ENCODE data around the gene GSN. TPM values are rescaled to one million over a fixed set of nuclear protein-coding genes. Genes with fewer than 3 reads are reported as not detected.

The GSN gene
- total RNA-seq, 1 donor from 2014 or later = 824 TPM

DNA sequence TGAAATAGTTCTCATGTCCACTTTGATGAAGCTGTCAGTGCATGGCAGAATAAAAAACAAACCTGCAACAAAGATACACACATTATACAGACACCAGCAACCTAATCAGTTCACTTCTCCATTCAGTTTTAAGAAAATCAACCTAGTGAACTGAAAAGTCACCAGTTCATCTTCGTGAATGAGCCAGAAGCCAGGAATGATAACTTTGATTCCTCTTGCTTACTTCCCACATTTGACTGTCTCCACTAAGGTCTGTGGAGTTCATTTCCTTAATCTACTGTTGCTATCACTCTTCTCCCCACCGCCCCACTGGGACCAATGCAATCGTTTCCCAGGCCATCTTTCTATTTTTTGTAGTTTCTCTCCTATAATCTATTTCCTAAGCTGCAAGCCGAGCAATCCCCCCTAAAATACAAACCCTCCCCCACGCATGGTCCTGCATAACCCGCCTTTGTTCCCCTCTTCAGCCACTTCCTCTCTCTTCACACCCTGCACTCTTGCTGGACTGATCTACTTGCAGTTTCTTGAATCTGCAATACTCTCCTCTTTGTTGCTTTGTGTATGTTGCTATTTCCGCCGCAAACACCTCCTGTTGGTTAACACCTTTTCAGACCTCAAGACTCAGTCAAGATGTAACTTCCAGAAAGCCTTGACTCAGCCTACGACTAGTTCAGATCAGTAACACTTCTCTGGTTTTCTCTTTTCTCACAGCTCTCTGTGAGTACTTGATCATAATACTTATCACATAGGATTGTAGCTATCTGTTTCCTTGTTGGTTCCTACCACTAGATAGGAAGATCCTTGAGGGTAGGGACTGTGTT, 85.5 kb downstream of the GSN start:
- no peak for DNase-seq

- no peak for DNase-seq
Observed at GRCh38 chr9:121354141-121354540, 86.2 kb downstream of the GSN start.

DNA sequence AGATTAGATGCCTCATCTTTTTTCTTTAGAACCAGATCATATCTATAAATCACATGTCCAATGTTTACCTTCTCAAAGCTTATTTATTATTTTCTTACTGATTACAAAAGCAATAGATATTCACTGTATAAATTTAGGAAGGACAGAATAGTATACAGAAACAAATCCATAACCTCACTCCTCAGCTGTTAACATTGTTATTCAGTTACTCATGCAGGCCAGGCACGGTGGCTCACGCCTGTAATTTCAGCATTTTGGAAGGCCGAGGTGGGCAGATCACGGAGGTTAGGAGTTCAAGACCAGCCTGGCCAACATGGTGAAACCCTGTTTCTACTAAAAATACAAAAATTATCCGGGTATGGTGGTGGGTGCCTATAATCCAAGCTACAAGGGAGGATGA, 86.8 kb downstream of the GSN start:
- no peak for DNase-seq

- DNase-seq = no peak
Observed at GRCh38 chr9:121357011-121357410, 89.0 kb downstream of the GSN start.

GRCh38 chr9:121358751-121359150, 90.8 kb downstream of the GSN start:
- no peak for DNase-seq

DNA sequence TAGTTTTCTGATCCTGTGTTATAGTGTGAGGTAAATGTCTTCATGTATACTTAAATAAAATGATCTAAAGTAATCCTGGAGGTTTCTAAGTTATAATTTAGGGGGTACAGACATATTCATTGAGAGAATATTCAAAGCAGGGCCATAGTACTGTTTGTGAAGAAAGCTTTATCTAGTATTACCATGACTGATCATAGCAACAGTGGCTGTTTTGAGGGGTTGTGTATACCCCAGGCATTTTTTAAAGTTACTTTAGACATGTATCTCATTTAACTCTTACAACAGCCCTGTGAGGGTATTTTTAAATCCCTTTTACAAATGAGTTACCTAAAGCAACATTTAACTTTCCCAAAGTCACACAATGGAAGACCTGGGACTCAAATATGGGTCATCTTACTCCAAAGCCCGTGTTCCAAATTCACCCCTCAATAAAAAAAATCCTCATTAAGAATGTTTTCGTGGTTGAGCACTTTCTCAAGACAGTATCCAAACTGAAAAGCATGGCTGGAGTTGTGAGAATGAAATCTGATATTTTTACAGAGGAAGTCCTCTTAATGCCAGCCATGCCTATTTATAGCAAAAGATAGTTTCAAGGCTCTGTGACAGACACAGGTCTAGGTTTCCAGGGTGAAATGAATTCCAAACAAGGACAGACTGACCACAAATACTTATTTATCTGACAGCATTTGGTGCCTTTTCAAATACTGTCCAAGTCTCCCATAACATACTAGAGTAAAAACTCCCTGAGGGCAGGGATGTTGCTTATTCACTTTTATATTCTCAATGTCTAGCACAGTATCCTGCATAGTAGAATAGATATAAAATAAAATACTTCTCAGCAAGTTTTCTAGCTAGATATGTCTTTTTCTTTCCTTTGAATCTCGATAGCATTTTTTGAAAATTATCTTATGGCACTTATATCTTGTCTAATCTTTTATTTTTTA, 91.7 kb downstream of the GSN start:
- DNase-seq = peak; percentile 39

DNA sequence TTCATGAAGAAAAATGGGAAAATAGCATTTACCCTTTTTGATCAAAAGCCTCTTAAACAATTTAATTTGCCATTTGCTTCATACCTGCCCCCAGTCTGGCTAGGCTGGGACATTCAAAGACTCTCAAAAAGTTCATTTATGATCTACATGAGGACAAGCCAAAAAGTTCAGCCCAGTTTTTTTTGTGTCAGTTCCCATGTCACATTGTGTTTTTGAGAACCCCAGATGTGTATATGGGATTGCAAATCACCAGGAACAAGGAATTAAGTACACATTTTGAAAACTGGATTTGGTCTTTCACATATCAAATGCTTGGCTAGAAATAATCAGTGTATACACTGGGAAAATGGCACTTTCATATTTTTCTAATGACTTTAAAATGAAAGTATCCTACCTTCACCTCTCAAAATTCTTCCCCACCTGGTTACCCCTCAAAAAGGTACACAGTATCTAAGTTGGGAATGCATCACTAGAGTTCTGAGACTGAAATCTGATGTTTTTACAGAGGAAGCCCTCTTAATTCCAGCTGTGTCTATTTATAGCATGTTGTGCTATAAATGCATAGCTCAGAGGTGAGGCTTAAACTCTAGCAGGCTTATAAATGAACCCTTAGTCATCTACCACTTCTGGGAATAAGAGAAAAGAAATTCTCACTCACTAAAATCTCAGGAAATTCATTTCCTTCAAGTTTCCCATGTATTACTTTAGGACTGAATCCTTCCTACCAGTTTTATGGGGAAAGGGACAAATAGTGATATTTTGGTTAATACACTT, 92.8 kb downstream of the GSN start:
- DNase-seq = peak; percentile 76

GRCh38 chr9:121362813-121363621, 95.1 kb downstream of the GSN start:
- DNase-seq = peak; percentile 38

- DNase-seq = no peak
Observed at GRCh38 chr9:121363622-121363961, 95.6 kb downstream of the GSN start.

DNA sequence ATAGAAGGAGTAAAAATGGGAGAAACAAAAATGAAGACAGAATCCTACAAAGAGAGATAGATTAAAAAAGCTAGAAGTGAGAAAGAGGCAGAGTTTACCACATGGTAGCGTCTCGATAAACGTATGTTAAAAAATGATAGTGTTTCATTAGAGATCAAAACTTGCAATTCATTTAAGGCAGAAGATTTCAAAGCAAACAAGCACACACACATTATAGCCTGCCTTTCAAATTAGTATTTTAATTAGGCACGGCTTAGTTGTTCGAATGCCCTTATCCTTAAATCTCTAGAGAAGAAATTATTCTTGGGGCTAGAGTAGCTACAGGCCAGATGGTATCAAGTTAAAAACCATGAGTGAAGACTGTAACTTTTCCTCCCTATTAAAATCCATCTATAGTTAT, 96.1 kb downstream of the GSN start:
- DNase-seq = no peak

GRCh38 chr9:121364886-121365285, 96.9 kb downstream of the GSN start:
- DNase-seq = no peak

DNA sequence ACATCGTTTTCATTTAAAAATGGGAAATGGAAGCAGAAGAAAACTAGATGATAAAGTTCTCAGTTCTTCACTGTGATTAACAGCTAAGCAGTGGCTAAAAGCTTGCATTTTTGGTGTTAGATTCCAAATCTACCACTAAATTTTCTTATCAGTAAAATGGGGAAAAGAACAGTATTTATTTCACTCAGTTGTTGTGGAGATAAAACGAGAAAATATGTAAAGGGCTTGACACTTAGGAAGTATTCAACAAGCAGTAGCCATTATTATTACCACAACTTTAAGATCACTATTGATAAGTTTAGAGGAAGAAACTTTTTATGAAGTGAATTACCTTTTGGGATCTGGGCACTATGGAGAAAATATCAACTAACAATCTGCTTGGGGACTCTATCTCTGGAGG, 97.6 kb downstream of the GSN start:
- DNase-seq = no peak

DNA sequence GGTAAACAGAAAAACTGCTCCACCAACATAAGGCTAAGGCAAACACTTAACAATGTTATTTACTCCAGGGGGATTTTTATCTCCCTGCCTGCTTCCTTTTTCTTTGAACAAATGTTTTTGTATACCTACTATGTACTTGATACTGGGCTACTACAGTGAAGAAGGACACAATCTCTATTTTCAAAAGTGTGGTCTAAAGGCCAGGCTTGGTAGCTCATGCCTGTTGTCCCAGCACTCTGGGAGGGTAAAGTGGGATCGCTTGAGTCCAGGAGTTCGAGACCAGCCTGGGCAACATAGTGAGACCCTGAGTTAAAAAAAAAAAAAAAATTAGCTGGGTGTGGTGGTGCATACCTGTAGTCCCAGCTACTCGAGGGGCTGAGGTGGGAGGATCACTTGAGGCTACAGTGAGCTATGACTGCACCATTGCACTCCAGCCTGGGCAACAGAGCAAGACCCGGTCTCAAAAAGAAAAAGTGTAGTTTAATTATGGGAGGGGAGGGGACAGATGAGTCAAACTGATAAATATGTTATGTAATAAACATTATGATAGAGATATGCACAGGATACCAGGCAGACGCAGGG, 98.7 kb downstream of the GSN start:
- DNase-seq = no peak

DNA sequence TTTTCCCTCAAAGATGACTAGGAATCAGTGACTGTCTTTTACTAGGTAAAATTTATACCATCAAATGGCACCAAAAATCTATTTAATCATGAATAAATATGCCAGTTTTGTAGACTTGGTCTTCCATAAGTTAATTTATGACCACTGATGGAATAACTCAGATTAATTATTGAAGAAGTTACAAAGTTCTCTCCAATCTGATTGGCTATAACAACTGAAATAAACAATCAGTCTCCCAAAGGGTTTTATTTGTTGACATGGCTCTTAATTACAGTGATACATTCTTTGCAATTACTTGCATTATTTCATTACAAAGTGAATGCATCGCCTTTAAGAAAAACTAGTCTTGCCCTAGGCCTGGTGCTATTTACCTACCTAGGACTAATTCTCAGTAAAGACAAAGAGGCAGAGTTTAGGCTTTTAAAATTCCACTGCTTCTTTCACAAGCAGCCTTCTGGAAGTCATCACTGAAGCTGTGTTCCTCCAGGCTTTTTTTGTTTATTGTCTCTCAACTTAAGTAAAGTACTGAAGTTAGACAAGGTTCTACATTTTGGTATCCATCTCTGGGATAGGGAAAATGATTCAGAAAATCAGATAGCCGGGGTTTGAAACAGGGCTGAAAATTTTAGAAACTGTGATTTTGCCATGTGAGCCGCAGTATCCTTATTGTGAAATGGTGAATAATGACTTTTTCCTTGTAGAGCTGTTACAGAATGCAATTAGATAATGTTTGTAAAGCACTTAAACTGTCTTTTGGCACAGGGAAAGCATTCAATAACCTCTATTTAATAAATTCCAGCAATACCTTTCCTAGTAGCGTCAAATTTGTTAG, 99.6 kb downstream of the GSN start:
- peak; percentile 57 for DNase-seq

DNA sequence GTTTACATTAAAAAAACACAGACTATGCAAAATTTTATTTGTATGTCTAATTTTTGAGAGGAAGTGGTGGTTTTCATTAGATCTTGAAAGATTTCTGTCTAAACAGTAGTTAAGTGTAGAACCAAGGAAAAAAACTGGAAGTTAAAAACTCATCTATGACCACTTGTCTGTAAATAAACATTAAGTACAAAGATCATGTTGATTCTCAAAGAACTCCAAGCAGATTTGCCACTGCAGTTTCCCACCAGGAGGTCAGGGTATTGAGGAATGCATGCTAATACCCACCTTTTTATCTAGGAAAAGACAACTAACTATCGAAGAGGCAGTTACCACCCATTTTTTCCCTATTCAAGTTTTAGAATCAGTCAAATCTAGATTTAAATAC, 100.2 kb downstream of the GSN start:
- DNase-seq = no peak

DNA sequence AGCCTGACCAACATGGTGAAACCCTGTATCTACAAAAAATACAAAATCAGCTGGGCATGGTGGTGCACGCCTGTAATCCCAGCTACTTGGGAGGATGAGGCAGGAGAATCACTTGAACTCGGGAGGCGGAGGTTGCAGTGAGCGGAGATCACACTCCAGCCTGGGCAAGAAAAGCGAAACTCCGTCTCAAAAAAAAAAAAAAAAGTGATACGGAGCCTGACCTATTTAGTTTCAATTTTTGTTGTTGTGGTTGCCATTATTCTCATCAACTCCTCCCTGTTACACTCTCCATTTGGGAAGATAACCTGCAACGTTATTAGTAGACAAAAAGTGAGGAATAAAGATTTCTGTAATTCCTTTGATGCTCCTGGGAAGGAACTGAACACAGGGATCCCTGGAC, 100.8 kb downstream of the GSN start:
- no peak for DNase-seq

DNA sequence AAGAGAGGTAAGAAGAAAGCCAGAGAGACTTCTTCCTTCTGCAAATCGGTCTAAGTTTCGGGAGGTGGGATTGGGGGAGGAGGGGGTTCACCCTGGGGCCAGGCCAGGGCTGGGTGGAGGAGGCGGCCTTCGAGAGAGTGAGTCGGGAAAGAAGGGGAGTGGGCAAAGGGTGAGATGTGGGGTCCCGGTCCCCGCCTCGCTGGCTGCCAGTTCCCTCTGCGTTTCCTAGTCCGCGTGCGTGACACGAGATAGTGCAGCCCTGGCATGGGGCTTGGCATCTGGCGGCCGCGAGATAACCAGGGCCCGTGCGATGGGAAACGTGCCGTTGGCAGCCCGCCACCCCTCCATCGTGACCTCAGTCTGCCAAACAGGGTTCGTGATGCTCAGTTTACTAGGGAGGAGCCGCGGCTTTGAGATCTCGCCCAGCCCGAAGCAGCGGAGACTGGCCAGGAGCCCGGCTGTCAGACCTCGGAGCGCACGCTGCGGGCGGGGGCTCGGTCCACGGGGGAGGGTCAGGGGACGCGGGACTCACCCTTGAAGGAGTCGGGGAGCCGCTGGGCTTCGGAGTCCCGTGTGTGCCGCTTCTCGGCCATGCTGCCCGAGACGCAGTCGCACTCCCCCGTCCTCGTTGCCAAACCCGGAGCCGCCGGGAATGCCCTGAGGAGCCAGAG, 101.8 kb downstream of the GSN start, which contains the start of gene STOM:
Gene STOM, minus strand, starts transcription at position 656 of the 671 bp plus-strand sequence. Its CDS starts 63 bp downstream, at position 593.
- peak; percentile 93 for DNase-seq

DNA sequence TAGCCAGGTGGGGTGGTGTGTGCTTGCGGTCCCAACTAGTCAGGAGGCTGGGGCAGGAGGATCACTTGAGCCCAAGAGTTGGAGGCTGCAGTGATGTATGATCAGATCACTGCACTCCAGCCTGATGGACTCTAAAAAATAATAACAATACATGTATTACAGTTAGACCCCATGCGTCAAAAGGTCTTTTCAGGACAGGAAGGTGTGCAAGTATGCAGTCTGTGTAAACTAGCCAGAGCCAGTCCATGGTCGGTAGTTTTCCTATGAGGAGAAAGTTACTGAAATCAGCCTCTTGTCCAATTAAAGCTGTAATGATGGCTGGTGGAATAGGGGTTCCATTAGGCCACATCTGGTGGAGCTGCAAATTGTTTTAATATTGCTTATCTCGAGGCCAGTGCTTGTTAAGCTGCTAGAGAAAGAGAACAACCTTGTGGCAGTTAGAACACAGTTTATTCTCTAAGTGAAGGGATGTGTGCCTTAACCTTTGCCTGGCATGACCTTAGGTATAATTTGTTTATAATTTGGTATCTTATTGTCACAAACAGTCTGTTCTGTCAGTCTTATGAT, 103.6 kb downstream of the GSN start:
- no peak for DNase-seq
